HepG2 (cell line): ENCODE measurements around the gene KRTAP22-2. TPM values are rescaled to one million over a fixed set of nuclear protein-coding genes. Genes with fewer than 3 reads are reported as not detected.

Experiments used
- ATAC-seq: fragments of 200-7000 bp; cut with Tn5 transposase; 3 replicates; pipeline ENCODE4 v1.9.1; 2020; ENCODE audit warnings: mild to moderate bottlenecking, moderate library complexity
- BruUV-seq: library from RNA; stranded (reverse); fragments of 400-500 nt; replicated peaks from 2 replicates; lab custom pipeline; 2021; lab: Mats Ljungman, UMichigan
- CTCF ChIA-PET: fragments of 300-600 bp; formaldehyde crosslinking; extraction: SDS; loops from one replicate; lab custom pipeline; 2021; ENCODE audit warnings: low total read pairs, inconsistent platforms, low intra/inter-chr PET ratio; lab: Yijun Ruan, JAX
- POLR2A ChIA-PET: fragments of 350-600 bp; sonication (Branson Sonifier 250); formaldehyde crosslinking; loops from one replicate; lab custom pipeline; 2020; ENCODE audit warnings: antibody characterized with exemption, inconsistent platforms; lab: Yijun Ruan, JAX
- DNase-seq: peaks from one replicate; pipeline ENCODE4 v3.0.0-alpha.2; 2015; ENCODE audit warnings: low spot score
- FAIRE-seq: peaks from 3 replicates; lab custom pipeline; 2011; peaks lifted over from hg19 to GRCh38; lab: Jason Lieb, UNC
- H2AFZ ChIP-seq: one replicate; pipeline ENCODE4 v1.6.1; 2011; ENCODE audit warnings: low read length, inconsistent platforms
- H3K27ac ChIP-seq: fragments of 300-600 bp; 3 replicates; pipeline ENCODE4 v1.8.0; 2011; ENCODE audit warnings: mixed run types, mild to moderate bottlenecking, mixed read lengths, low read length, inconsistent platforms; ENCODE audit not compliant: insufficient read depth; ENCODE audit errors: extremely low read length
- H3K27me3 ChIP-seq, 2 experiments: fragments of 200-600 bp in 1 of 2; 2 replicates in 1 of 2; 3 replicates in 1 of 2; pipeline versions ENCODE4 v1.6.0 to v1.8.0; 2011; ENCODE audit warnings: low read length in 2 of 2, mild to moderate bottlenecking in 2 of 2, moderate library complexity in 2 of 2, inconsistent platforms in 1 of 2; ENCODE audit not compliant: insufficient read depth in 2 of 2, control insufficient read depth in 1 of 2
- H3K36me3 ChIP-seq, 2 experiments: fragments of 200-600 bp in 1 of 2; replicated peaks in 1 of 2; 2 replicates in 1 of 2; 3 replicates in 1 of 2; pipeline versions ENCODE4 v1.5.1 to v1.8.0; 2011; ENCODE audit warnings: low read length in 2 of 2, inconsistent platforms in 1 of 2; ENCODE audit not compliant: insufficient read depth in 2 of 2, control insufficient read depth in 1 of 2
- H3K4me1 ChIP-seq: 2 replicates; pipeline ENCODE4 v1.5.1; 2012; ENCODE audit warnings: low read length, inconsistent platforms; ENCODE audit not compliant: insufficient read depth
- H3K4me2 ChIP-seq: 2 replicates; pipeline ENCODE4 v1.6.0; 2011; ENCODE audit warnings: low read depth, low read length, inconsistent platforms
- H3K4me3 ChIP-seq, 3 experiments: fragments of 200-600 bp in 1 of 3; sonication (generic), shearing (Covaris generic) in 1 of 3; replicated peaks in 1 of 3; 2 replicates each; pipeline ENCODE4 v1.5.1; 2011 to 2016; ENCODE audit warnings: low read length in 3 of 3, inconsistent platforms in 2 of 3, low read depth in 2 of 3, mild to moderate bottlenecking in 2 of 3, control low read depth in 1 of 3, mixed read lengths in 1 of 3; ENCODE audit not compliant: insufficient read depth in 1 of 3
- H3K79me2 ChIP-seq: one replicate; pipeline ENCODE4 v1.6.1; 2011; ENCODE audit warnings: low read length, inconsistent platforms; ENCODE audit not compliant: insufficient read depth
- H3K9ac ChIP-seq: 2 replicates; pipeline ENCODE4 v1.6.0; 2011; ENCODE audit warnings: mild to moderate bottlenecking, low read depth, low read length, inconsistent platforms; ENCODE audit not compliant: insufficient read depth
- H3K9me3 ChIP-seq: 2 replicates; pipeline ENCODE4 v1.5.1; 2012; ENCODE audit warnings: mild to moderate bottlenecking, low read length
- H4K20me1 ChIP-seq: 2 replicates; pipeline ENCODE4 v1.6.0; 2011; ENCODE audit warnings: inconsistent platforms, mild to moderate bottlenecking, low read length, moderate library complexity; ENCODE audit not compliant: insufficient read depth
- CC2D1A ChIP-seq: sonication (generic); formaldehyde crosslinking; IDR thresholded peaks from 2 replicates; pipeline ENCODE4 v1.8.1; 2023; ENCODE audit warnings: mild to moderate bottlenecking, missing genetic modification reagents
- CHD2 ChIP-seq: IDR thresholded peaks from 2 replicates; pipeline ENCODE4 v1.6.1; 2011; ENCODE audit warnings: low read depth, low read length, improper control_type of control experiment
- HOXA7 ChIP-seq: sonication (generic); formaldehyde crosslinking; IDR thresholded peaks from 2 replicates; pipeline ENCODE4 v1.8.1; 2022; ENCODE audit warnings: mild to moderate bottlenecking, missing genetic modification reagents, moderate library complexity
- RARA ChIP-seq: IDR thresholded peaks from 2 replicates; pipeline ENCODE4 v1.6.1; 2016; ENCODE audit warnings: missing genetic modification reagents, missing compliant biosample characterization
- RFXANK ChIP-seq: IDR thresholded peaks from 2 replicates; pipeline ENCODE4 v1.6.1; 2016
- RORA ChIP-seq: sonication (generic); formaldehyde crosslinking; IDR thresholded peaks from 2 replicates; pipeline ENCODE4 v1.5.0; 2020; ENCODE audit warnings: mild to moderate bottlenecking, missing genetic modification reagents, moderate library complexity
- RXRB ChIP-seq: IDR thresholded peaks from 2 replicates; pipeline ENCODE4 v1.6.1; 2016; ENCODE audit warnings: borderline replicate concordance, missing genetic modification reagents, missing compliant biosample characterization
- ZFP41 ChIP-seq: sonication (generic); formaldehyde crosslinking; IDR thresholded peaks from 2 replicates; pipeline ENCODE4 v1.4.0; 2020; ENCODE audit warnings: mild to moderate bottlenecking, missing genetic modification reagents, borderline replicate concordance
- ZNF263 ChIP-seq: sonication (generic); formaldehyde crosslinking; IDR thresholded peaks from 2 replicates; pipeline ENCODE4 v1.4.0; 2020; ENCODE audit warnings: missing genetic modification reagents
- ZNF484 ChIP-seq: sonication (generic); formaldehyde crosslinking; IDR thresholded peaks from 2 replicates; pipeline ENCODE4 v1.5.1; 2020; ENCODE audit warnings: mild to moderate bottlenecking, low read depth, missing genetic modification reagents, borderline replicate concordance
- ZNF652 ChIP-seq: IDR thresholded peaks from 2 replicates; pipeline ENCODE4 v1.6.1; 2016; ENCODE audit warnings: low read depth, borderline replicate concordance
- ZNF781 ChIP-seq: sonication (generic); formaldehyde crosslinking; IDR thresholded peaks from 2 replicates; pipeline ENCODE4 v1.5.1; 2020; ENCODE audit warnings: borderline replicate concordance, mild to moderate bottlenecking, missing genetic modification reagents; ENCODE audit errors: not compliant biosample characterization
- ZSCAN30 ChIP-seq: sonication (generic); formaldehyde crosslinking; IDR thresholded peaks from 2 replicates; pipeline ENCODE4 v1.5.0; 2020; ENCODE audit warnings: mild to moderate bottlenecking, missing genetic modification reagents
- WGBS: methylation state at CpG from one replicate; pipeline ENCODE4 v1.1.6; 2017; ENCODE audit warnings: low lambda C conversion rate; 5-methylcytosine and 5-hydroxymethylcytosine counted together
- in situ Hi-C: cut with HindIII; loops from 2 replicates; pipeline ENCODE4 v1.10.0; 2017; ENCODE audit warnings: low pct_unique_long_range_greater_than_20kb; ENCODE audit not compliant: extremely low pct_ligation_motif_present
- intact Hi-C: fragments of 100-400 bp; cut with micrococcal nuclease; formaldehyde crosslinking; loops from one replicate; pipeline ENCODE4 v1.10.0; 2022; ENCODE audit not compliant: unreplicated experiment
- polyA plus RNA-seq, 8 experiments: library from polyadenylated mRNA; depleted of rRNA in 3 of 8; stranded (reverse) in 7 of 8; unstranded in 1 of 8; fragments of >200 nt; fragmentation: Illumina TruSeq in 4 of 8; extraction: Trizol in 4 of 8; gene quantifications; 2 replicates each; pipeline versions ENCODE4 v1.2.1 to v1.2.3, GENCODE V29; 2011 to 2016; ENCODE audit warnings: low read depth in 4 of 8, missing spikeins in 1 of 8, mixed read lengths in 1 of 8; ENCODE audit not compliant: insufficient read depth in 1 of 8
- total RNA-seq, 5 experiments: library from RNA; depleted of rRNA; stranded (reverse); fragments of >200 nt; fragmentation: Illumina TruSeq; extraction: Trizol; gene quantifications; 2 replicates each; pipeline ENCODE4 v1.2.3, GENCODE V29; 2016; ENCODE audit warnings: low read depth in 1 of 5
- TF ChIP-seq, protein P1 (sequence below): sonication (generic); formaldehyde crosslinking; IDR thresholded peaks from 2 replicates; pipeline ENCODE4 v1.4.0; 2020; ENCODE audit warnings: mild to moderate bottlenecking, low read depth, missing genetic modification reagents
- TF ChIP-seq, protein P2 (sequence below): sonication (generic); formaldehyde crosslinking; conservative IDR thresholded peaks from 2 replicates; pipeline ENCODE4 v1.8.0; 2022; ENCODE audit warnings: mild to moderate bottlenecking, moderate library complexity, missing genetic modification reagents

Gene KRTAP22-2
- total and polyA plus RNA-seq, 2 of the 13 experiments (the other 11 are each of a cell fraction or from before 2014, with no cell fraction given), result not detected

DNA sequence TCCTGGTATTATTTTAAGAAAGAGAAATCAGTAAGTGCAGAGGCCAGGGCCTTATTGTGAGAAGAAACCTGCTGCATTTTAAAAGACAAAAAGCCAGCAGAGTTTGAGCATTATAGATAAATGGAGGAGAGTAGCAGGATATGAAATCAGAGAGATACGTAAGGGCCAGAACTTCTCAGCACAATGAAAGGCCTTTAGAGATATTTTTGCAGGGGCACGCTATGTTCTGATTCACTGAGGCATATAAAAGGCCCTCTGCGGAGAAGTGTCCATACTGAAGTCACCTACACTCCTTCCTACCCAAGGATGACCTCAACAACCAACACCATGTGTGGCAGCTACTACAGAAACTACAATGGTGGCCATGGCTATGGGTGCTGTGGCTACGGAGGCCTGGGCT is 1.9 kb upstream of the KRTAP22-2 start, which contains the start of gene KRTAP6-3:
Gene KRTAP6-3, plus strand, starts transcription at position 301 of the 400 bp plus-strand sequence. Its CDS starts 6 bp downstream, at position 307.
- no TSS peak for BruUV-seq
- in situ Hi-C loops, result no loop called here
- Histone ChIP-seq H3K9ac (no peak within 1 kb of the TSS), H2AFZ (no peak within 1 kb of the TSS), H3K4me2 (no peak within 1 kb of the TSS), H3K9me3 (peaks cover 83% of the 10 kb centered on the region), H3K27me3 (no peaks in the 10 kb centered on the region), H3K4me1 (no peaks in the 10 kb centered on the region), H3K4me3 (no peak within 1 kb of the TSS), H3K27ac (no peak within 1 kb of the TSS), H3K79me2 (no peaks in the 10 kb centered on the region), H4K20me1 (no peaks in the 10 kb centered on the region), H3K36me3 (no peaks in the 10 kb centered on the region)
- ChIA-PET POLR2A (no interaction called here), CTCF (no interaction called here)
- FAIRE-seq (no peak), DNase-seq (no peak), ATAC-seq (no peak)
- intact Hi-C loops, result no loop called here
- no peak for TF ChIP-seq CHD2
- TF ChIP-seq RARA (CRISPR knock-in tag), result no peak
- no peak for TF ChIP-seq ZNF484 (CRISPR knock-in tag)
- no peak for TF ChIP-seq HOXA7 (CRISPR knock-in tag)
- WGBS, result 10% methylated on average over 4 of the region's 4 CpGs

DNA sequence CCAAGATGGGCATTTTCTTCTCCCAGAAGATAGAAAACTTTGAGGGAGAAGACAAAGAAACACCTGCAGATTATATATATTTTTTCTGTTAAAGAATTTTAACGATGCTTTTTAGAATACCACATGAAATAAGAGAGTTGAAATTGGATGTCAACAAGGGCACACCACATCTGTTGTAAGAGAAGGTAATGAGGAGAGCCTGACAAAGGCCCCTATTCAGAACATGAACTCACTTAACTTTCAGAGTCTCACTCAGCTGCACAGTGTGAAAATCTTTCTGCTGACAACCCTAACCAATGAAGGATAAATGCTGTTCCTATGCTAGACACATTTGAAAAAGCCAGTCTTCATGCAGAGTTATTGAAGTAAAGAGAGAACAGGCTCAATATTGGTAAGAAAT is 7.3 kb downstream of the KRTAP22-2 start:
- H3K27ac ChIP-seq, result no peak overlapping the region
- H3K79me2 ChIP-seq, result no peaks in the 10 kb centered on the region
- no peaks in the 10 kb centered on the region for H4K20me1 ChIP-seq
- DNase-seq (no peak), FAIRE-seq (no peak), ATAC-seq (no peak)
- no peaks in the 10 kb centered on the region for H3K4me1 ChIP-seq
- H3K4me2 ChIP-seq, result no peak overlapping the region
- 0% methylated on average over 1 of the region's 1 CpG for WGBS
- H3K9me3 ChIP-seq, result peaks cover 76% of the 10 kb centered on the region
- TF ChIP-seq, protein P1, sequence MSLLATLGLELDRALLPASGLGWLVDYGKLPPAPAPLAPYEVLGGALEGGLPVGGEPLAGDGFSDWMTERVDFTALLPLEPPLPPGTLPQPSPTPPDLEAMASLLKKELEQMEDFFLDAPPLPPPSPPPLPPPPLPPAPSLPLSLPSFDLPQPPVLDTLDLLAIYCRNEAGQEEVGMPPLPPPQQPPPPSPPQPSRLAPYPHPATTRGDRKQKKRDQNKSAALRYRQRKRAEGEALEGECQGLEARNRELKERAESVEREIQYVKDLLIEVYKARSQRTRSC (CRISPR knock-in tag), result no peak
- no peak for TF ChIP-seq RXRB (CRISPR knock-in tag)
- no peak for TF ChIP-seq ZSCAN30 (CRISPR knock-in tag)
- no peak for TF ChIP-seq RORA (CRISPR knock-in tag)
- no peak for TF ChIP-seq ZNF781 (CRISPR knock-in tag)
- TF ChIP-seq CC2D1A, result no peak
- TF ChIP-seq ZNF652 (CRISPR knock-in tag), result no peak
- TF ChIP-seq ZFP41 (CRISPR knock-in tag), result no peak
- TF ChIP-seq RFXANK (CRISPR knock-in tag), result no peak
- no peak for TF ChIP-seq ZNF263 (CRISPR knock-in tag)
- TF ChIP-seq, protein P2, sequence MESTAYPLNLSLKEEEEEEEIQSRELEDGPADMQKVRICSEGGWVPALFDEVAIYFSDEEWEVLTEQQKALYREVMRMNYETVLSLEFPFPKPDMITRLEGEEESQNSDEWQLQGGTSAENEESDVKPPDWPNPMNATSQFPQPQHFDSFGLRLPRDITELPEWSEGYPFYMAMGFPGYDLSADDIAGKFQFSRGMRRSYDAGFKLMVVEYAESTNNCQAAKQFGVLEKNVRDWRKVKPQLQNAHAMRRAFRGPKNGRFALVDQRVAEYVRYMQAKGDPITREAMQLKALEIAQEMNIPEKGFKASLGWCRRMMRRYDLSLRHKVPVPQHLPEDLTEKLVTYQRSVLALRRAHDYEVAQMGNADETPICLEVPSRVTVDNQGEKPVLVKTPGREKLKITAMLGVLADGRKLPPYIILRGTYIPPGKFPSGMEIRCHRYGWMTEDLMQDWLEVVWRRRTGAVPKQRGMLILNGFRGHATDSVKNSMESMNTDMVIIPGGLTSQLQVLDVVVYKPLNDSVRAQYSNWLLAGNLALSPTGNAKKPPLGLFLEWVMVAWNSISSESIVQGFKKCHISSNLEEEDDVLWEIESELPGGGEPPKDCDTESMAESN, result no peak
- intact Hi-C loops, result no loop called here
- no peak overlapping the region for H3K4me3 ChIP-seq
- H3K27me3 ChIP-seq, result no peaks in the 10 kb centered on the region
- no TSS peak for BruUV-seq
- in situ Hi-C loops, result no loop called here
- no peak overlapping the region for H3K9ac ChIP-seq
- ChIA-PET POLR2A (no interaction called here), CTCF (no interaction called here)
- no peak overlapping the region for H2AFZ ChIP-seq
- no peaks in the 10 kb centered on the region for H3K36me3 ChIP-seq
